Testis (tissue), 3 donors: ENCODE measurements around the gene ERBB4. TPM values are rescaled to one million over a fixed set of nuclear protein-coding genes. Genes with fewer than 3 reads are reported as not detected.

Source experiments
- DNase-seq: peaks from one replicate; pipeline ENCODE4 v3.0.0-alpha.2; 2019
- H3K27ac ChIP-seq, 2 donors: fragments of 200-600 bp; sonication (generic); one replicate each; pipeline ENCODE4 v1.5.1; 2019
- H3K27me3 ChIP-seq: fragments of 200-600 bp; sonication (generic); one replicate; pipeline ENCODE4 v1.5.1; 2019
- H3K36me3 ChIP-seq: fragments of 200-600 bp; sonication (generic); one replicate; pipeline ENCODE4 v1.5.1; 2017; ENCODE audit warnings: low read depth; ENCODE audit errors: missing control alignments
- H3K4me1 ChIP-seq: fragments of 200-600 bp; sonication (generic); one replicate; pipeline ENCODE4 v1.5.1; 2019
- H3K4me3 ChIP-seq, 2 donors: fragments of 200-600 bp; sonication (generic); one replicate each; pipeline ENCODE4 v1.5.1; 2017 to 2019
- H3K9me3 ChIP-seq: fragments of 200-600 bp; sonication (generic); one replicate; pipeline ENCODE4 v1.5.1; 2017
- CTCF ChIP-seq, 3 experiments: fragments of 450-650 bp in 2 of 3; fragments of 200-600 bp in 1 of 3; sonication (generic) in 1 of 3; IDR thresholded peaks; one replicate each; pipeline ENCODE4 v1.5.1; 2016 to 2019; ENCODE audit warnings: antibody characterized with exemption in 3 of 3, mild to moderate bottlenecking in 2 of 3, moderate library complexity in 1 of 3
- POLR2A ChIP-seq: fragments of 450-650 bp; IDR thresholded peaks from one replicate; pipeline ENCODE4 v1.6.1; 2017; ENCODE audit warnings: antibody characterized with exemption, mild to moderate bottlenecking, moderate library complexity
- WGBS, 2 donors: methylation state at CpG; one replicate each; pipeline ENCODE4 v1.1.5; 2018; 5-methylcytosine and 5-hydroxymethylcytosine counted together
- intact Hi-C: fragments of 100-400 bp; cut with DNase I; formaldehyde crosslinking; loops from one replicate; pipeline ENCODE4 v1.15.1; 2023; ENCODE audit warnings: low total_unique reads
- polyA plus RNA-seq: library from polyadenylated mRNA; stranded (reverse); fragments of 350-450 nt; fragmentation: Illumina TruSeq; extraction: RNeasy Lipid Tissue Mini Kit (QIAGEN cat#74804); gene quantifications from one replicate; pipeline ENCODE4 v1.2.3, GENCODE V29; 2014; ENCODE audit warnings: low read depth, low replicate concordance; ENCODE audit not compliant: insufficient read depth
- total RNA-seq, 2 donors: library from RNA; depleted of rRNA; stranded (reverse); fragments of >200 nt; gene quantifications; one replicate each; pipeline ENCODE4 v1.2.3, GENCODE V29; 2016

Gene ERBB4
- total and polyA plus RNA-seq, 3 donors from 2014 or later = 6.1 to 62.7 (median 47.7) TPM

GRCh38 chr2:211923019-211923418 is 615.6 kb downstream of the ERBB4 start:
- H3K4me3 ChIP-seq = no peak overlapping the region
- H3K4me1 ChIP-seq = no peaks in the 10 kb centered on the region
- H3K27me3 ChIP-seq = no peaks in the 10 kb centered on the region
- no peak overlapping the region for H3K27ac ChIP-seq
- no peaks in the 10 kb centered on the region for H3K36me3 ChIP-seq
- no peak for DNase-seq
- intact Hi-C loops = no loop called here
- TF ChIP-seq CTCF (IDR thresholded peaks at IDR 0.05) (no peak), POLR2A (no peak)
- H3K9me3 ChIP-seq = no peaks in the 10 kb centered on the region
- 79 to 87% methylated on average over 4 of the region's 4 CpGs for WGBS, 2 donors

- Histone ChIP-seq H3K9me3 (no peaks in the 10 kb centered on the region), H3K36me3 (no peaks in the 10 kb centered on the region), H3K27ac (no peak overlapping the region), H3K27me3 (no peaks in the 10 kb centered on the region), H3K4me1 (no peaks in the 10 kb centered on the region), H3K4me3 (no peak overlapping the region)
- TF ChIP-seq POLR2A (no peak), CTCF (IDR thresholded peaks at IDR 0.05) (no peak)
- 73 to 84% methylated on average over 2 of the region's 2 CpGs for WGBS, 2 donors
- no peak for DNase-seq
- intact Hi-C loops = no loop called here
These were observed 634.6 kb downstream of the ERBB4 start for GRCh38 chr2:211903961-211904360.

GRCh38 chr2:211901226-211901846 is 637.3 kb downstream of the ERBB4 start:
- Histone ChIP-seq H3K9me3 (no peaks in the 10 kb centered on the region), H3K27me3 (no peaks in the 10 kb centered on the region), H3K4me1 (no peaks in the 10 kb centered on the region), H3K4me3 (no peak overlapping the region), H3K27ac (no peak overlapping the region), H3K36me3 (no peaks in the 10 kb centered on the region)
- no peak for DNase-seq
- WGBS, 2 donors = 82 to 85% methylated on average over 6 of the region's 6 CpGs
- TF ChIP-seq CTCF (IDR thresholded peaks at IDR 0.05) = no peak
- no peak for TF ChIP-seq POLR2A
- intact Hi-C loops = no loop called here

GRCh38 chr2:211900518-211900917 is 638.1 kb downstream of the ERBB4 start:
- Histone ChIP-seq H3K36me3 (no peaks in the 10 kb centered on the region), H3K27me3 (no peaks in the 10 kb centered on the region), H3K9me3 (no peaks in the 10 kb centered on the region), H3K27ac (no peak overlapping the region), H3K4me1 (no peaks in the 10 kb centered on the region), H3K4me3 (no peak overlapping the region)
- WGBS, 2 donors = 78 to 87% methylated on average over 2 of the region's 2 CpGs
- intact Hi-C loops = no loop called here
- TF ChIP-seq POLR2A (no peak), CTCF (IDR thresholded peaks at IDR 0.05) (no peak)
- no peak for DNase-seq

- DNase-seq = no peak
- Histone ChIP-seq H3K4me3 (no peak overlapping the region), H3K27ac (no peak overlapping the region), H3K27me3 (no peaks in the 10 kb centered on the region), H3K9me3 (no peaks in the 10 kb centered on the region), H3K36me3 (no peaks in the 10 kb centered on the region), H3K4me1 (no peaks in the 10 kb centered on the region)
- intact Hi-C loops = no loop called here
- TF ChIP-seq POLR2A = no peak
- TF ChIP-seq CTCF (IDR thresholded peaks at IDR 0.05) = no peak
- 52 to 57% methylated on average over 5 of the region's 5 CpGs for whole genome bisulfite sequencing, 2 donors
These were observed 638.6 kb downstream of the ERBB4 start for GRCh38 chr2:211900000-211900399.
